ENCODE data around the gene AMPD3. TPM values are rescaled to one million over a fixed set of nuclear protein-coding genes. Genes with fewer than 3 reads are reported as not detected.

The AMPD3 gene
- total RNA-seq, 2 experiments from 2014 or later, result 31.1 to 34.2 TPM

DNA sequence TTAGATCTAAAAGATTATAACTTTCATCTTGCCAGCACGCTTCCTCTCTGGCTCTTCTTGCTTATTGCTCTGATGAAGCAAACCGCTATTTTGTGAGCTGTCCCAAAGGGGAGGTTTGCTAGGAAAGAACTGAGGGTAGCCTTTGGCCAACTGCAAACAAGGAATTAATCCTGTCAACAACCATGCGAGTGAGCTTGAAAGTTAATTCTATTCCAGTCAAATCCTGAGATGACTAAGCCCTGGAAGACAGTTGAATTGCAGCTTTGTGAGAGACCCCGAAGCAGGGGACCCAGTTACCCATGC lies 96.2 kb downstream of the AMPD3 start:
- H3K9me3 Mint-ChIP-seq, result peaks cover 7% of the 10 kb centered on the region
- CTCF ChIA-PET, result interaction anchor here (7.4 kb wide), 1 partner anchor 10 kb away, joined by 36 read pairs; the partner anchor contains the start of gene RNF141

DNA sequence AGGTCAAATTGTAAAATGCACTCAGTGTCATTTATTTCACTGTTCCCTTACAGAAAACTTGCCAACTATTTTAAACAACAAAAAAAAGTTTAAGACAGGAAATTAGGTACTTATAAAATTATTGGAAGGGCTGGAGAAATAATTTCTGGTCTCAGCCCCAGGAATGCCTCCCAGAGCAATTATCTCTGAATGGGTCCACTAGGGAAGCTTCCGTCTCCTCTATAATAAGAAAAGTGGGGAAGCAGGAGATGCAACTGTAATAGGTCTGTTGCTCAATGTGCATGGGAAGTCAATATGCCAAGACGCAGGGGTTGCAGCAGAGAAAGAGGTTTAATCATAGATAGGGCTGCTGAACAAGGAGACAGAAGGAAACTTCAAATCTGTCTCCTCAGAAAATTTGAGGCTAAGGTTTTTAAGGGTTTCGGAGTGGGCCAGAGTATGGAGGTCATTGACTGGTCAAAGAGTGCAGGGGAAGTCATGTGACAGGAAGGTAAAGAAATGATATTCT lies 96.8 kb downstream of the AMPD3 start:
- DNase-seq (no peak), ATAC-seq (no peak)
- Mint-ChIP-seq H3K4me1 (ENCODE audit: low read depth) (no peaks in the 10 kb centered on the region), H3K9me3 (peaks cover 7% of the 10 kb centered on the region), H3K27ac (no peak overlapping the region), H3K27me3 (no peaks in the 10 kb centered on the region), H3K4me3 (no peak overlapping the region), H3K36me3 (ENCODE audit: low read depth) (no peaks in the 10 kb centered on the region)
- TF ChIP-seq, protein P1, sequence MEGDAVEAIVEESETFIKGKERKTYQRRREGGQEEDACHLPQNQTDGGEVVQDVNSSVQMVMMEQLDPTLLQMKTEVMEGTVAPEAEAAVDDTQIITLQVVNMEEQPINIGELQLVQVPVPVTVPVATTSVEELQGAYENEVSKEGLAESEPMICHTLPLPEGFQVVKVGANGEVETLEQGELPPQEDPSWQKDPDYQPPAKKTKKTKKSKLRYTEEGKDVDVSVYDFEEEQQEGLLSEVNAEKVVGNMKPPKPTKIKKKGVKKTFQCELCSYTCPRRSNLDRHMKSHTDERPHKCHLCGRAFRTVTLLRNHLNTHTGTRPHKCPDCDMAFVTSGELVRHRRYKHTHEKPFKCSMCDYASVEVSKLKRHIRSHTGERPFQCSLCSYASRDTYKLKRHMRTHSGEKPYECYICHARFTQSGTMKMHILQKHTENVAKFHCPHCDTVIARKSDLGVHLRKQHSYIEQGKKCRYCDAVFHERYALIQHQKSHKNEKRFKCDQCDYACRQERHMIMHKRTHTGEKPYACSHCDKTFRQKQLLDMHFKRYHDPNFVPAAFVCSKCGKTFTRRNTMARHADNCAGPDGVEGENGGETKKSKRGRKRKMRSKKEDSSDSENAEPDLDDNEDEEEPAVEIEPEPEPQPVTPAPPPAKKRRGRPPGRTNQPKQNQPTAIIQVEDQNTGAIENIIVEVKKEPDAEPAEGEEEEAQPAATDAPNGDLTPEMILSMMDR (IDR thresholded peaks at IDR 0.05), result no peak
- ChIA-PET CTCF (interaction anchor here (7.4 kb wide), 1 partner anchor 11 kb away, joined by 36 read pairs; the partner anchor contains the start of gene RNF141), POLR2A (no interaction called here)
- intact Hi-C loops (cut with micrococcal nuclease), result no loop called here

More for the DNA sequence above, 96.2 kb downstream of the AMPD3 start:
- TF ChIP-seq, protein P1 (IDR thresholded peaks at IDR 0.05), result no peak
- POLR2A ChIA-PET, result no interaction called here
- Mint-ChIP-seq H3K4me1 (ENCODE audit: low read depth) (no peaks in the 10 kb centered on the region), H3K36me3 (ENCODE audit: low read depth) (no peaks in the 10 kb centered on the region), H3K27me3 (no peaks in the 10 kb centered on the region), H3K27ac (no peak overlapping the region), H3K4me3 (no peak overlapping the region)
- ATAC-seq, result no peak
- intact Hi-C loops (cut with micrococcal nuclease), result no loop called here
- DNase-seq, result no peak

DNA sequence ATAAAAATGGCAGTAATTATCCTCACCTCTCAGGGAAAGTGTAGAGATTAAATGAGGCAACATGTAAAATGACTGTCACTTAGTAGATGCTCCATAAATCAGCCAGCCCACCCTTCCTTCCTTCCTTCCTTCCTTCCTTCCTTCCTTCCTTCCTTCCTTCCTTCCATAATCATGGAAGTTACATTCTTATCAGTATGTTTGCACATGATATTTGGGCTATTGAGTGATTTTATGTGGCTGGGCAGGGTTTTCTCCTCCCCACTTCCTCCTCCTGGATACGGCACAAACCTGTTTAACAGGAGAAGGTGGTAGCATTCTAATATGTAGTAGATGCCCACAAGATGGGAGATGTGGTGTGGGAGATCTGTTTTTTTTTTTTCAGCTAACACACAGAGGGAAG lies 101.5 kb downstream of the AMPD3 start:
- H3K9me3 Mint-ChIP-seq, result peaks cover 5% of the 10 kb centered on the region
- ATAC-seq, result no peak
- no peak overlapping the region for H3K4me3 Mint-ChIP-seq
- no peaks in the 10 kb centered on the region for H3K36me3 Mint-ChIP-seq (ENCODE audit: low read depth)
- intact Hi-C loops (cut with micrococcal nuclease), result no loop called here
- no peak overlapping the region for H3K27ac Mint-ChIP-seq
- DNase-seq, result no peak
- CTCF ChIA-PET, result interaction anchor here (1.3 to 7.4 kb wide), 2 partner anchors 11 to 15 kb away, joined by 5 to 36 read pairs; partner anchors contain the start of gene RNF141
- TF ChIP-seq, protein P1 (IDR thresholded peaks at IDR 0.05), result no peak
- POLR2A ChIA-PET, result no interaction called here
- no peaks in the 10 kb centered on the region for H3K27me3 Mint-ChIP-seq
- no peaks in the 10 kb centered on the region for H3K4me1 Mint-ChIP-seq (ENCODE audit: low read depth)

Other genes with a start within 250 kb of the AMPD3 start
- 10 to 100 TPM in 1 of 2 experiments, 1 to 10 TPM in 1; 10.0 to 11.0 TPM for gene SBF2, start 161.0 kb upstream of the AMPD3 start, total RNA-seq
- gene ADM, start 150.2 kb upstream of the AMPD3 start, total RNA-seq, result 10 to 100 TPM; 43.1 to 46.9 TPM
- gene RNF141, start 85.9 kb downstream of the AMPD3 start, total RNA-seq, result 10 to 100 TPM; 19.4 to 20.8 TPM
- not detected for gene LYVE1, start 113.4 kb downstream of the AMPD3 start, total RNA-seq
- not detected for gene IRAG1, start 238.5 kb downstream of the AMPD3 start, total RNA-seq